ENCODE data around the gene CNOT11. TPM values are rescaled to one million over a fixed set of nuclear protein-coding genes. Genes with fewer than 3 reads are reported as not detected.
A peak's percentile ranks its signal among the peaks of the same experiment; 100 is the strongest.

The CNOT11 gene
- total RNA-seq, 1 experiment from 2014 or later: 57.8 TPM

DNA sequence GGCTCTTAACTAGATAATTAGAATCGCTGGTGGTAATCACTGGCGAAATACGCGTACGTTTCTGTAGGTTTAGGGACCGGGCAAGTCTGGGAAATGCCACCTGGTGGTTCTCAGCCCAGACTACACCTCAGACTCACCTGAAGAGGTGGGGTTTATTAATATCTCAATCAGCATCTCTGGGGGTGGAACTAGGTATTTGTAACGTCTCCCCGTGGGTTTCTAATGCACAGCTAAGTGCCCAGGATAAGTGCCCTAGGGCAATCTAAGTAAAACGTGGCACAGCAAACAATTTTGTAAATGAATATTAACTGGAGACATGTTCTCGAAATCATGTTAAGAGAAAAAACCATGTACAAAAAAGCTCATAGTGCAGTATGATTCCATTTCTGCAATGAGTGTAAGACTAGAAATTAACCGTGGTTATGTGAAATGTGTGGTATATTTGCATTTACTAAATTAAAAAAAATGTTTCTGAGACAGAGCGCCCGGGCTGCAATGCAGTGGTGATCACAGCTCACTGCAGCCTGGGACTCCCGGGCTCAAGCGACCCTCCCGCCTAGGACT lies 760 bp upstream of the CNOT11 start (continued):
- TF ChIP-seq JUND (IDR thresholded peaks at IDR 0.05): no peak
- no peak for TF ChIP-seq ZNF274 (IDR thresholded peaks at IDR 0.05; ENCODE audit: low read depth, low read length)
- TF ChIP-seq YY1 (IDR thresholded peaks at IDR 0.05; ENCODE audit: extremely low read depth, insufficient replicate concordance, low read depth, low read length): peak; percentile 44

DNA sequence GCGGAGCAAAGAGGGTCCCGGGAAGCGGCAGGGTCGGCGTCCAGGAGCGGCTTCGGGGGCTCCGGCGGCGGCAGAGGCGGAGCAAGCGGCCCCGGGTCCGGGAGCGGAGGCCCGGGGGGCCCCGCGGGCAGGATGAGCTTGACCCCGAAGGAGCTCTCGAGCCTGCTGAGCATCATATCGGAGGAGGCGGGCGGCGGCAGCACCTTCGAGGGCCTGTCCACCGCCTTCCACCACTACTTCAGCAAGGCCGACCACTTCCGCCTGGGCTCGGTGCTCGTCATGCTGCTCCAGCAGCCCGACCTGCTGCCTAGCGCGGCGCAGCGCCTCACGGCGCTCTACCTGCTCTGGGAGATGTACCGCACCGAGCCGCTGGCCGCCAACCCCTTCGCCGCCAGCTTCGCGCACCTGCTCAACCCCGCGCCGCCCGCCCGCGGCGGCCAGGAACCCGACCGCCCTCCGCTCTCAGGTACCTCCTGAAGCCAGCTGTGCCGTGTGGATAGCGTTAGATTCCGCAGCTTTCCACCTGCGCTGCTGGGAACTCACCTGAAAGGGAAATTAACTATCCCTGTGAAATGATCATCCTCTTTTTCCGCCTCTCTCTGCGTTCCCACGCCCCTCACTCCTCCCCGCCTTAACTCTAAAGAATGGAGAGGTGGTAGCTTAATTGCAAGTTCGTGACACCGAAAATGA lies 472 bp downstream of the CNOT11 start:
- Histone ChIP-seq H3K27me3 (ENCODE audit: insufficient read depth, low read length) (no peaks in the 10 kb centered on the region), H4K20me1 (ENCODE audit: insufficient read depth) (no peaks in the 10 kb centered on the region), H3K4me3 (replicated peaks in 1 of 2; ENCODE audit: low read depth in 1 of 2, low read length in 2 of 2) (peak overlapping the region; percentile 84 to 91), H3K9me3 (ENCODE audit: control insufficient read depth in 1 of 2, insufficient read depth in 1 of 2, low read depth in 1 of 2, low read length in 2 of 2) (no peaks in the 10 kb centered on the region), H3K4me2 (ENCODE audit: low read length) (peak overlapping the region; percentile 97), H3K9ac (ENCODE audit: low read length) (peak overlapping the region; percentile 87), H3K27ac (ENCODE audit: low read depth, low read length) (peak overlapping the region; percentile 90), H3K9me2 (ENCODE audit: insufficient read depth) (no peaks in the 10 kb centered on the region), H3K36me3 (ENCODE audit: control insufficient read depth in 1 of 2, insufficient read depth in 2 of 2, low read length in 2 of 2) (0 out of 4 replicates have a peak, but pooled peaks cover 2 to 3% of the 10 kb centered on the region in 2 experiments), H2AFZ (ENCODE audit: low read depth, low read length, poor library complexity, severe bottlenecking) (no peak overlapping the region), H3K79me2 (ENCODE audit: insufficient read depth, low read length) (peaks cover 49% of the 10 kb centered on the region), H3K4me1 (ENCODE audit: control insufficient read depth in 1 of 2, insufficient read depth in 2 of 2, low read length in 2 of 2) (peaks cover 21 to 53% of the 10 kb centered on the region in 2 experiments)
- ChIA-PET POLR2A (interaction anchor here (1.2 to 2.1 kb wide), 2 partner anchors 12 to 48 kb away, joined by 3 to 5 read pairs; no protein-coding TSS in a partner anchor), CTCF (interaction anchor here (0.6 to 1.5 kb wide), 4 partner anchors 13 to 215 kb away, joined by 3 to 8 read pairs (median 4); no protein-coding TSS in a partner anchor), RAD21 (ENCODE audit: low non-redundant PET in 1 of 2, low total read pairs in 2 of 2, uncharacterized antibody in 2 of 2, unreplicated experiment in 2 of 2) (no interaction called here)
- ATAC-seq (peak; percentile 32), DNase-seq (ENCODE audit: low read depth, low spot score) (no peak)
- BruUV-seq (replicated peaks): no TSS peak
- intact Hi-C loops (cut with micrococcal nuclease): loop anchor here (5.0 kb wide), 2 partner anchors 134 to 646 kb away; partner anchors contain the start of gene CREG2
- TF ChIP-seq SIN3A (IDR thresholded peaks at IDR 0.05; ENCODE audit: low read depth) (peak; percentile 24; the same call in 1 of the 2 replicates), ZFX (IDR thresholded peaks at IDR 0.05) (peak; percentile 96), EZH2phosphoT487 (IDR thresholded peaks at IDR 0.05; ENCODE audit: borderline replicate concordance) (no peak), SRF (IDR thresholded peaks at IDR 0.05; ENCODE audit: low read depth) (no peak)
- TF ChIP-seq, protein P1, sequence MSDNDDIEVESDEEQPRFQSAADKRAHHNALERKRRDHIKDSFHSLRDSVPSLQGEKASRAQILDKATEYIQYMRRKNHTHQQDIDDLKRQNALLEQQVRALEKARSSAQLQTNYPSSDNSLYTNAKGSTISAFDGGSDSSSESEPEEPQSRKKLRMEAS (IDR thresholded peaks at IDR 0.05): no peak
- TF ChIP-seq, protein P2, sequence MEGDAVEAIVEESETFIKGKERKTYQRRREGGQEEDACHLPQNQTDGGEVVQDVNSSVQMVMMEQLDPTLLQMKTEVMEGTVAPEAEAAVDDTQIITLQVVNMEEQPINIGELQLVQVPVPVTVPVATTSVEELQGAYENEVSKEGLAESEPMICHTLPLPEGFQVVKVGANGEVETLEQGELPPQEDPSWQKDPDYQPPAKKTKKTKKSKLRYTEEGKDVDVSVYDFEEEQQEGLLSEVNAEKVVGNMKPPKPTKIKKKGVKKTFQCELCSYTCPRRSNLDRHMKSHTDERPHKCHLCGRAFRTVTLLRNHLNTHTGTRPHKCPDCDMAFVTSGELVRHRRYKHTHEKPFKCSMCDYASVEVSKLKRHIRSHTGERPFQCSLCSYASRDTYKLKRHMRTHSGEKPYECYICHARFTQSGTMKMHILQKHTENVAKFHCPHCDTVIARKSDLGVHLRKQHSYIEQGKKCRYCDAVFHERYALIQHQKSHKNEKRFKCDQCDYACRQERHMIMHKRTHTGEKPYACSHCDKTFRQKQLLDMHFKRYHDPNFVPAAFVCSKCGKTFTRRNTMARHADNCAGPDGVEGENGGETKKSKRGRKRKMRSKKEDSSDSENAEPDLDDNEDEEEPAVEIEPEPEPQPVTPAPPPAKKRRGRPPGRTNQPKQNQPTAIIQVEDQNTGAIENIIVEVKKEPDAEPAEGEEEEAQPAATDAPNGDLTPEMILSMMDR (IDR thresholded peaks at IDR 0.05 in 2 of 3, conservative IDR thresholded peaks at IDR 0.05 in 1 of 3; ENCODE audit: borderline replicate concordance in 1 of 3, insufficient read depth in 1 of 3, low read depth in 2 of 3, low read length in 2 of 3): no peak
- TF ChIP-seq, protein P3, sequence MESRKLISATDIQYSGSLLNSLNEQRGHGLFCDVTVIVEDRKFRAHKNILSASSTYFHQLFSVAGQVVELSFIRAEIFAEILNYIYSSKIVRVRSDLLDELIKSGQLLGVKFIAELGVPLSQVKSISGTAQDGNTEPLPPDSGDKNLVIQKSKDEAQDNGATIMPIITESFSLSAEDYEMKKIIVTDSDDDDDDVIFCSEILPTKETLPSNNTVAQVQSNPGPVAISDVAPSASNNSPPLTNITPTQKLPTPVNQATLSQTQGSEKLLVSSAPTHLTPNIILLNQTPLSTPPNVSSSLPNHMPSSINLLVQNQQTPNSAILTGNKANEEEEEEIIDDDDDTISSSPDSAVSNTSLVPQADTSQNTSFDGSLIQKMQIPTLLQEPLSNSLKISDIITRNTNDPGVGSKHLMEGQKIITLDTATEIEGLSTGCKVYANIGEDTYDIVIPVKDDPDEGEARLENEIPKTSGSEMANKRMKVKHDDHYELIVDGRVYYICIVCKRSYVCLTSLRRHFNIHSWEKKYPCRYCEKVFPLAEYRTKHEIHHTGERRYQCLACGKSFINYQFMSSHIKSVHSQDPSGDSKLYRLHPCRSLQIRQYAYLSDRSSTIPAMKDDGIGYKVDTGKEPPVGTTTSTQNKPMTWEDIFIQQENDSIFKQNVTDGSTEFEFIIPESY (IDR thresholded peaks at IDR 0.05; ENCODE audit: extremely low read depth, insufficient replicate concordance, low read length): no peak

Data from HCT116 (cell line).